CD14-positive monocyte (primary cell): ENCODE measurements around the gene VCX3A. TPM values are rescaled to one million over a fixed set of nuclear protein-coding genes. Genes with fewer than 3 reads are reported as not detected.

Experiments used
- DNase-seq, 3 donors: peaks; one replicate each; pipeline ENCODE4 v3.0.0-alpha.2; 2011 to 2022
- H2AFZ ChIP-seq: 2 replicates; pipeline ENCODE4 v1.6.0; 2012; ENCODE audit warnings: mild to moderate bottlenecking, low read depth, low read length, inconsistent platforms; ENCODE audit not compliant: insufficient read depth, poor library complexity, severe bottlenecking
- H3K27ac ChIP-seq, 2 donors: 1 replicate in 1 of 2; 2 replicates in 1 of 2; pipeline ENCODE4 v1.5.1; 2012 to 2013; ENCODE audit warnings: low read length in 2 of 2, control low read depth in 1 of 2, inconsistent platforms in 1 of 2, low read depth in 1 of 2, mild to moderate bottlenecking in 1 of 2
- H3K27me3 ChIP-seq, 2 donors: one replicate each; pipeline versions ENCODE4 v1.6.0 to v1.6.1; 2011 to 2013; ENCODE audit warnings: low read length in 2 of 2; ENCODE audit not compliant: control insufficient read depth in 2 of 2, insufficient read depth in 2 of 2
- H3K36me3 ChIP-seq, 2 donors: replicated peaks in 1 of 2; 1 replicate in 1 of 2; 2 replicates in 1 of 2; pipeline versions ENCODE4 v1.5.1 to v1.6.1; 2012 to 2013; ENCODE audit warnings: low read length in 2 of 2, control low read depth in 1 of 2, inconsistent platforms in 1 of 2, mild to moderate bottlenecking in 1 of 2; ENCODE audit not compliant: insufficient read depth in 2 of 2, control insufficient read depth in 1 of 2
- H3K4me1 ChIP-seq, 2 donors: 1 replicate in 1 of 2; 2 replicates in 1 of 2; pipeline versions ENCODE4 v1.5.1 to v1.6.1; 2012 to 2013; ENCODE audit warnings: low read length in 2 of 2, control low read depth in 1 of 2, inconsistent platforms in 1 of 2, mild to moderate bottlenecking in 1 of 2, moderate library complexity in 1 of 2; ENCODE audit not compliant: insufficient read depth in 2 of 2, control insufficient read depth in 1 of 2
- H3K4me2 ChIP-seq: replicated peaks from 2 replicates; pipeline ENCODE3; 2012; ENCODE audit warnings: low read length, moderate library complexity, mild to moderate bottlenecking; ENCODE audit not compliant: poor library complexity, severe bottlenecking; ENCODE audit errors: extremely low read depth
- H3K4me3 ChIP-seq, 3 experiments: fragments of 200-600 bp in 1 of 3; sonication (generic) in 1 of 3; replicated peaks in 1 of 3; 1 replicate in 2 of 3; 2 replicates in 1 of 3; pipeline ENCODE4 v1.5.1; 2011 to 2013; ENCODE audit warnings: low read length in 3 of 3, mild to moderate bottlenecking in 3 of 3, control low read depth in 2 of 3, low read depth in 2 of 3, inconsistent platforms in 1 of 3, moderate library complexity in 1 of 3
- H3K79me2 ChIP-seq: 2 replicates; pipeline ENCODE4 v1.6.0; 2012; ENCODE audit warnings: mild to moderate bottlenecking, control low read depth, inconsistent platforms, low read length, moderate library complexity; ENCODE audit not compliant: insufficient read depth
- H3K9ac ChIP-seq: 2 replicates; pipeline ENCODE4 v1.6.0; 2017; ENCODE audit warnings: low read length, mild to moderate bottlenecking; ENCODE audit not compliant: insufficient read depth, poor library complexity, severe bottlenecking
- H3K9me3 ChIP-seq, 2 donors: replicated peaks in 1 of 2; 1 replicate in 1 of 2; 2 replicates in 1 of 2; pipeline versions ENCODE4 v1.5.1 to v1.6.1; 2012 to 2013; ENCODE audit warnings: low read length in 2 of 2, control low read depth in 1 of 2; ENCODE audit not compliant: control insufficient read depth in 1 of 2, insufficient read depth in 1 of 2
- H4K20me1 ChIP-seq: 2 replicates; pipeline ENCODE4 v1.6.0; 2012; ENCODE audit warnings: mild to moderate bottlenecking, low read length, control low read depth, moderate library complexity; ENCODE audit not compliant: insufficient read depth
- H3K27ac Mint-ChIP-seq, 7 donors: one replicate each; pipeline ENCODE4 v1.8.0; 2020; ENCODE audit warnings: mild to moderate bottlenecking in 7 of 7, mixed read lengths in 7 of 7, moderate library complexity in 6 of 7, inconsistent platforms in 2 of 7
- H3K27me3 Mint-ChIP-seq, 3 donors: one replicate each; pipeline ENCODE4 v1.8.0; 2021 to 2022; ENCODE audit warnings: low read depth in 3 of 3, mild to moderate bottlenecking in 3 of 3, mixed read lengths in 3 of 3, moderate library complexity in 3 of 3, inconsistent platforms in 1 of 3
- H3K36me3 Mint-ChIP-seq, 2 donors: one replicate each; pipeline ENCODE4 v1.8.0; 2020; ENCODE audit warnings: mixed read lengths in 2 of 2, inconsistent platforms in 1 of 2, mild to moderate bottlenecking in 1 of 2
- H3K4me1 Mint-ChIP-seq: one replicate; pipeline ENCODE4 v1.8.0; 2020; ENCODE audit warnings: mild to moderate bottlenecking, mixed read lengths
- H3K4me3 Mint-ChIP-seq, 2 donors: one replicate each; pipeline ENCODE4 v1.8.0; 2020; ENCODE audit warnings: mild to moderate bottlenecking in 2 of 2, mixed read lengths in 2 of 2, moderate library complexity in 1 of 2
- H3K9me3 Mint-ChIP-seq, 7 donors: one replicate each; pipeline ENCODE4 v1.8.0; 2020 to 2022; ENCODE audit warnings: mixed read lengths in 7 of 7, mild to moderate bottlenecking in 6 of 7, moderate library complexity in 6 of 7, inconsistent platforms in 2 of 7
- CTCF ChIP-seq: fragments of 200-600 bp; IDR thresholded peaks from one replicate; pipeline ENCODE4 v1.8.0; 2022; ENCODE audit warnings: antibody characterized with exemption, mild to moderate bottlenecking
- WGBS: methylation state at CpG from one replicate; pipeline ENCODE4 v1.1.5; 2013; ENCODE audit warnings: missing lambda C conversion rate; ENCODE audit not compliant: insufficient coverage; 5-methylcytosine and 5-hydroxymethylcytosine counted together
- intact Hi-C, 2 donors: fragments of 100-400 bp; cut with micrococcal nuclease; formaldehyde crosslinking; loops; one replicate each; pipeline versions ENCODE4 v1.15.0 to v1.15.1; 2023
- polyA plus RNA-seq, 3 donors: library from polyadenylated mRNA; depleted of rRNA in 1 of 3; unstranded in 2 of 3; stranded (reverse) in 1 of 3; fragments of 300-500 nt in 2 of 3; fragments of >200 nt in 1 of 3; fragmentation: Illumina TruSeq in 2 of 3; gene quantifications; 1 replicate in 2 of 3; 2 replicates in 1 of 3; pipeline ENCODE4 v1.2.3, GENCODE V29; 2012 to 2021

Gene VCX3A
- polyA plus RNA-seq, 3 donors = not detected

DNA sequence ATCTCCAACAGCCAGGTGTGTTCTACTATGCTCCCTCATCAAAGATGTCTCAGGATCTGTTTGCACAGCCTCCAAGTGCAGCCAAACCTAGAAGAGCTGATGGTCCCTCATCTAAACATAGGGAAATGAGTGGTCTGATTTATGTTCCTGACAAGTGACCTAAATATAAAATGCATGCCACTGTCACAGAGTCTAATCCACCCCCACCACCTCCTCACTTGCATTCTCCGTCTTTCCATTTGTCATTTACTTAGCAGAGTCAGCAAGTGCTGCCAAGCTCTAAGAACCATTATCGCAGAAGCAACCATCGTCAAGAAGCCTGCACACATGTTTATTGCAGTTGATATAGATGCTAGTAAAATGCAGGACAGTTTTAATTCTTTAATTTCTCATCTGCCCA, 33.1 kb upstream of the VCX3A start:
- no peaks in the 10 kb centered on the region for H3K9me3 ChIP-seq
- no peaks in the 10 kb centered on the region for H3K36me3 ChIP-seq
- H3K79me2 ChIP-seq = no peaks in the 10 kb centered on the region
- no peak overlapping the region for H3K4me2 ChIP-seq
- no peak for TF ChIP-seq CTCF
- H2AFZ ChIP-seq = no peak overlapping the region
- no peak overlapping the region for H3K27ac Mint-ChIP-seq
- H3K4me1 ChIP-seq = no peaks in the 10 kb centered on the region
- no peaks in the 10 kb centered on the region for H3K4me1 Mint-ChIP-seq
- intact Hi-C loops = no loop called here
- peaks cover 0 to 6% (median 3%) of the 10 kb centered on the region in 7 donors for H3K9me3 Mint-ChIP-seq
- H3K9ac ChIP-seq = no peak overlapping the region
- peaks cover 0 to 1% (median 1%) of the 10 kb centered on the region in 3 donors for H3K27me3 Mint-ChIP-seq
- no peak overlapping the region for H3K4me3 Mint-ChIP-seq
- no peak for DNase-seq
- no peak overlapping the region for H3K27ac ChIP-seq
- H3K27me3 ChIP-seq = no peaks in the 10 kb centered on the region
- no CpG with 5 or more reads among the region's 3 CpGs for WGBS
- no peaks in the 10 kb centered on the region for H4K20me1 ChIP-seq
- no peak overlapping the region for H3K4me3 ChIP-seq
- H3K36me3 Mint-ChIP-seq = no peaks in the 10 kb centered on the region

DNA sequence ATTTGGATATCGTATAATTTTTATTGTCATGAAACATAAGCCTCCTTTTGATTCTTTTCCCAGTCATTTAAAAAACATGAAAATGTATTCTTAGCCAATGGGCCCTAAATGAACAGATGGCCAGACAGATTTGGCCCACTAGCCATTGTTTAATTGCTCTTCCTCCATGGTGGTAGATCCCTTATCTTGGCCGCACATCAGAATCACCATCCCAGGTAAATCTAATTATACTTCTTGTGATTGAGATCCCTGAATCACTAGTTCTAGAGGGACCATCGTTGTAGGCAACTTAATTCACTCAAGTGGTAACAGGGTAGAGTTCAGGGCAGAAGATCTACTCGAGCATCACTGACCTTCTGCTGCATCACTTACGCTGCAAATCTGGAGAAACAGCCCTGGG, 24.1 kb upstream of the VCX3A start:
- WGBS = 100% methylated on average over 1 of the region's 5 CpGs
- H3K79me2 ChIP-seq = no peaks in the 10 kb centered on the region
- peaks cover 10 to 14% of the 10 kb centered on the region in 2 donors for H3K9me3 ChIP-seq
- no peak overlapping the region for H3K4me2 ChIP-seq
- no peaks in the 10 kb centered on the region for H3K36me3 ChIP-seq
- Mint-ChIP-seq H3K27ac (no peak overlapping the region), H3K9me3 (peaks cover 4 to 23% (median 11%) of the 10 kb centered on the region in 7 donors), H3K4me3 (no peak overlapping the region), H3K4me1 (no peaks in the 10 kb centered on the region), H3K36me3 (no peaks in the 10 kb centered on the region), H3K27me3 (peaks cover 0 to 8% (median 0%) of the 10 kb centered on the region in 3 donors)
- no peak overlapping the region for H3K9ac ChIP-seq
- no peak overlapping the region for H3K27ac ChIP-seq
- no peak overlapping the region for H2AFZ ChIP-seq
- no peaks in the 10 kb centered on the region for H3K27me3 ChIP-seq
- DNase-seq = no peak
- TF ChIP-seq CTCF = no peak
- intact Hi-C loops = no loop called here
- H3K4me1 ChIP-seq = no peaks in the 10 kb centered on the region
- no peaks in the 10 kb centered on the region for H4K20me1 ChIP-seq
- no peak overlapping the region for H3K4me3 ChIP-seq
